GM12892 (cell line): ENCODE measurements around the gene PRR22.

ENCODE experiments used
- POLR2A ChIP-seq: IDR thresholded peaks from 2 replicates; pipeline ENCODE4 v1.6.1; 2011; ENCODE audit warnings: low read depth, low read length, control low read depth
- POLR2AphosphoS5 ChIP-seq: IDR thresholded peaks from 2 replicates; pipeline ENCODE4 v1.6.1; 2011; ENCODE audit warnings: low read depth, low read length, control low read depth
- TAF1 ChIP-seq: IDR thresholded peaks from 2 replicates; pipeline ENCODE4 v1.6.1; 2011; ENCODE audit warnings: low read depth, mild to moderate bottlenecking, control low read depth, low read length, borderline replicate concordance

- TF ChIP-seq TAF1: peak; percentile 88
- TF ChIP-seq POLR2AphosphoS5: peak; percentile 92
- peak; percentile 91 for TF ChIP-seq POLR2A
These were observed 6.3 kb upstream of the PRR22 start, which contains the start of gene DUS3L for GRCh38 chr19:5790559-5791520.
